ENCODE measurements around the gene RIT2.

RIT2 gene

DNA sequence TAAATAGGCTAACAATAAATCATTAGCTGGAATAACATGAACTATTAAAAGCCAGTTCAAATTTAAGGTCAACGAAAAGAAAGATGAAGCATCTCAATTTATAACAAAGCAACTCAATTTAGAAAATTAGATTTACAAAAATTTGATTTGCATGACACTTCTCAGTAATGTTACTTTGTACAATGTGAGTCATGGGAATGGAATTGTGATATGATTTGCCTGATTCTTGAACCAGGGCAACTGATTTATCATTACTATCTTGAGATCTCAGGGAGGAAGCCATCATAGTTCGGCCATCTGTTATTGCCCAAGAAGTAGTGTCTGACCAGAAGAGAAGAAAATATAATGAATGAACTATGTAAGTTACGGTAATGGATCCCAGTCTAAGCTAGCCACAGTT, 193.1 kb downstream of the RIT2 start:
- DNase-seq = no peak

DNA sequence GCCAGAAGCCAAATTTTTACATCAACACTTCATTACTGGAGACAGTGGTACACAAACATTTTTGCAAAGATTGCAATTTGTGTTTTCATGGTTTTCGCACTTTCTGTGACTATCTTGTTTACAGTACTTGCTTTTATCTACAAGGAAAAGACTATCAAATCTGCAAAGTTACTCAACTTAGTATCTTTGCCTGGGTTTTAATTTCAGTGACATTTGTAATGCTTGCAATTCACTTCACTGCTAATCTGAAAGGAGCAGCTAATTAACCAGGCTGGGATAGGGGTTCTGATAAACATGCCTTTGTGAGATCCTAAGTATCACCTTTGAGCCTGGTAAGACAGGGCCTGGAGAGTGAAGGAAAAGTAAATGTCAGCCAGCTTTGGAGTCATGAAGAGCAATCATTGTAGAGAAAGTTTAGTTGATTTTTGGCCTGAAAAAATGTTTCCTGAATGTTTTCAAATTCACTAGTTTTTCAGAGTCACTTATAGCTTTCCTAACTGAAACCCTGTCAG, 194.2 kb downstream of the RIT2 start:
- no peak for DNase-seq

DNA sequence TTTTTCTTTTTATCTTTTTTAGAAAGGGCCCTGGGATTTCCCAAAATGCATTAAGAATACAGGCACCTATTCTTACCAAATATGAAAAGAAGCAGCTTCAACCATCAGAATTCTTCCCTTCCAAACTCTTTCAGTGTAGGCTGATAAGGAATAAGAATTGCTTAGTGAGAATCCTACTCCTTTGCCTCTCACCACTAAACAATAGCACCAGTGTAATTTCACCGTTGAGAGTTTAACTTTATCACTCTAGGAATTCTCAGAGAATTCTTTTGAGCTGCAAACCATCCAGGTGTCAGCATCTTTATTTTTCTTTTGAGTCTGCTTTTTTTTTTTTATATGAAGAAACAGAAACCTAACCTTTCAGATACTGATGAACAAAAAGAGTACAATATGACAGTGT, 194.9 kb downstream of the RIT2 start:
- no peak for DNase-seq

DNA sequence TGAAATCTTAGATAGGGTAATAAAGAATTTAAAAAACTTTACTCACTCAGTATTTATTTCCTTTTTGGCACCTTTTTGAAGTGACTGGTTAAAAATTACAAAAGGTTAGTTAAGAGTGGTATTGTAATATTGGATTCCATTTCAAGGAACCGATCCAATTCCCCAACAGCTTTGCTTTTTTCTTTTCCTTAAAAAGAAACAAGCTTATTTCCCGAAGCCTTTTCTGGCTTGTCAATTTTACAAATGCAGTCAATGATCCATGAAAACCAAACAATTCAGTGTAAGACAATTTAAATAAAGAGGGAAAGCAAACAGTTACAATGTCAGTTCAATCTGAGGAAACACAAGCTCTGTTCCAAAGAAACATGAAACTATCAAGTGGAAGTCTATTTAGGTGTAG, 200.2 kb downstream of the RIT2 start:
- no peak for DNase-seq

DNA sequence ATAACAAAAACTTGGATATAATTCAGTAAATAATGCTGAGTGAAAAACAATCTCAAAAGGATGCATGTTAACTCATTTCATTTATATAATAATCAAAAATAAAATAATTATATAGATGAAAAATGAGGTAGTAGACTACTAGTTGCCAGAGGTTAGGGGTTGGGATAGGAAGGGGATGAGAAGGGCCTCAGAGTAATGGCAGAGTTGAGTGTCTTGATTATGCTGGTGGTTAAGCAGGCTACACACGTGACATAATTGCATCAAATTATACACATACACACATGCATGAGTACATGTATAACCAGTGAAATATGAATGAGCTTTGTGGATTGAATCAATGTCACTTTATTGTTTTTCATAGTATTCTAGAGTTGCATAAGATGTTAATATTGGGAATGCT, 201.0 kb downstream of the RIT2 start:
- no peak for DNase-seq

DNA sequence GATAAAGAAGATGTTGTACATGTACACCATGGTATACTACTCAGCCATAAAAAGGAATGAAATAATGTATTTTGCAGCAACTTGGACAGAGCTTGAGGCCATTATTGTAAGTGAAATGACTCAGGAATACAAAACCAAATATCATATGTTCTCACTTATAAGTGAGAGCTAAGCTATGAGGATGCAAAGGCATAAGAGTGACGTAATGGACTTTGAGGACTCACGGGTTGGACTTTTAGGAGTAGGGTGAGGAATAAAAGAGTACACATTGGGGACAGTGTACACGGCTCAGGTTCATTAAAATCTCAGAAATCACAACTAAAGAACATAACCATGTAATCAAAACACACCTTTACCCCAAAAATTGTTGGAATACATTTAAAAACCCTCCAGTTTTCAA, 206.4 kb downstream of the RIT2 start:
- DNase-seq = no peak

DNA sequence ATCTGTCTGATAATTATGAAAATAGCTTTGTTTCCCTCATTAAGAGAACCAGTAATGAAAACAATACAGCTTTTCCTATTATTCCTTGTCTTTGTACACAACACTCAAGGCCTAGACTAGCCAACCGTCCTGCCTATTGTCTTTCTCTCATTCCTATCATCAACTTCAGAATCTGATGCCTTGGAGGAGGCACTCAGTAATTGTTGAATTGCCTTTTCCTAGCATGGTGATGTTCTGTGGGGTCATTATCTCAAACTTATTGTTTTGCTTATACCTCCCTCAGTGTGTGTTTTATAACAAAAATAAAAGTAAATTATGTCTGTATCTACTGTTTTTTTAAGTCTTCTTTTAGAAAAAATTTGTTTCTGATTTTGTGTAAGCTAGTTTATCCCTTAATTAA, 208.7 kb downstream of the RIT2 start:
- DNase-seq = no peak

DNA sequence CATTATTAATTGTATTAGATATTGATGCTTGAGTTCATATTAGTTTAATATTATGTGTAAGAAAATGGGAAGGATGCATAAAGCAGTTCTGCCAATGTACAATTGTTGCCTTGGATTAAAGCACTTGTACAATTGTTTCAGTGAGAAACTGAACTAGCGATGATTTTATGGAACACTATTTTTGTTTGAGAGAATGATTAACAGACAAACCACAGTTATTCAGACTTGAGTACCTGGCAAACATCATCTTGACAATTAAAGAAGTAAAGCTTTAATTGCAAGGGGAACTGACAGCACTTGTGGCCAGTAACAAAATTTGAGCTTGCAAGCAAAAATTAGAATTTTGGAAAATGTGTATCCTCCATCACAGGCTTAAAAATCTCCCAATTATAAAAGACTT, 214.3 kb downstream of the RIT2 start:
- no peak for DNase-seq

DNA sequence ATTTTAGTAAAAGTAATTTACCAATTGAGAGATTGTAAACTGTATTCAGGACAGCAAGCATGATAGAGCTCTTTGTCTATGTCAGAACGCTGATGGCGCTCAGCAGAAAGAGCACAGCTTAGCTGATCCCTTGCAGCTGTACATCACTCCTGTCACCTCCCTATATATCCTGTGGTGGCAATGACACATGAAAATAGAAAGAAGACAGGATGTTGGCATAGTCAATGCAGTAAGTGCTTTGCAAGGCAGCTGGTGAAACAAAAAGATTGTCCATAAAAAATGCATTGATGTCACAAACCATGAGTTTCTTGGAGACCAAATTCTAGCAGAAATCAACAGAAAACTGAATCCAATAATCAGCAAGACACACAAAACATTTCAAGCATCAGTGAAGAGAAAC, 221.5 kb downstream of the RIT2 start:
- no peak for DNase-seq

DNA sequence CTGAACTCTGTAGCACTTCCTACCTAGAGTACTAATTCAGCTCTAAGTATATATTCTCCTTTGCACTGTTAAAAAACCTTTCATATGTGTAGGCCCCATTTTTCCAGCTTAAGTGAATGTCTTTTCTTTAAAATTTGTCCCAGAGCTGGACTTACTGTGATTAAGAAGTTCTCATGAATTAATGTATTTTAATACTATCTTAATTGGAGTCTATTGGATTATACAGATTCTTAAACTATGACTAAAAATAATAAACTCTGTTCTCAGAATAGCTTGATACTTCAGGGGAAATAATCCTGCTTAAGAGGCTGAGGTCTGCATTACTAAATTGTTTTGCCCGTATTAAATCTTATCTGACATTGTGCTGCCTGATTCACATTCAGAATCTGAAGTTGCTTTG, 223.3 kb downstream of the RIT2 start:
- DNase-seq = no peak

DNA sequence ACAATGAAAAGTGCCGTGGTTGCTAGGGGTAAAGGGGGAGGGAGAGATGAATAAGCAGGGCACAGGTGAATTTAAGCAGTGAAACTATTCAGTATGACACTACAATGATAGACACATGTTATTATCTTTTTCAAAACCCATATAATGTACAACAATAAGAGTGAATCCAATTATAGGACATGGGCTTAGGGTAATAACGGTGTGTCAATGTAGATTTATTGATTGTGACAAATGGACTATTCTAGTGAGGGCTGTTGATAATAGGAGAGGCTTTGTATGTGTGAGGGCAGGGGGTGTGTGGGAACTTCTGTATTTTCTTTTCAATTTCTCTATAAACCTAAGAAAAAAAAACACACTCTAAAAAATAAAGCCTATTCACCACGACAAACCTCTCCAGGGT, 223.8 kb downstream of the RIT2 start:
- DNase-seq = no peak

DNA sequence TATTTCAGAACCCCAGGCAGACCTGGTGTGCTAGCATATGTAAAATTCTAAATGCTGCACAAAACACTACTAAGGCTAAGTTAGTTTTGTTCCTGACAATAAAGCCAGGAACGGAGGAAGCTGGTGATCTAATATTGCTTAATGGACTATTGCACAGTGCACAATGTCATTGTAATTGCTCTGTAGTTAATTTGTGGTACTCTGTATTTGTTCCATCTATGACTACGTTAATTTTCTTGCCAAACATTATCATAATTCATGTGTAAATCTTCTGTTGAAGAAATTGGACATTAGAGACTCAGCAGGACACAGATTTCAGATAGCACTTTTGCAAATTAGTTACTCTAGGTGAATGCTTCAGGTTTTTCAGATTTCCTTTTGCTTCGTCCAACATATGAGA, 232.3 kb downstream of the RIT2 start:
- no peak for DNase-seq

DNA sequence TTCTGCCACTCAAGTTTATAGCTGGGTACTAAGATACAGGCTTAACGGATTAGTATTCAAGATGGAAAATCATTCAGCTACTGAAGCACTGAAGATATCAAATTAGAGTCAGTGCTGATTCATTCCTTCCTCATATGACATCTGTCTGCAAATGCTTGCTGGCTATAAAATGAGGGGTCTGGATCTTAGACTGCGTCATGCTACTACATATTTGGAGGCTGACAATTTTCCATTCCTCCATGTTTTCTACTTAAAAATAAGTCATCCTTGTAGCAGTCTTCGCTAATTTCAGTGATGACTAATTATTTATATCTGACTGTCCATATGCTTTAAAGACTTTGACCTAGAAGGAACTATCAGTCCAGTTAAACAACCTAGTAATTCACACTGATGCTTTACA, 233.4 kb downstream of the RIT2 start:
- DNase-seq = no peak

DNA sequence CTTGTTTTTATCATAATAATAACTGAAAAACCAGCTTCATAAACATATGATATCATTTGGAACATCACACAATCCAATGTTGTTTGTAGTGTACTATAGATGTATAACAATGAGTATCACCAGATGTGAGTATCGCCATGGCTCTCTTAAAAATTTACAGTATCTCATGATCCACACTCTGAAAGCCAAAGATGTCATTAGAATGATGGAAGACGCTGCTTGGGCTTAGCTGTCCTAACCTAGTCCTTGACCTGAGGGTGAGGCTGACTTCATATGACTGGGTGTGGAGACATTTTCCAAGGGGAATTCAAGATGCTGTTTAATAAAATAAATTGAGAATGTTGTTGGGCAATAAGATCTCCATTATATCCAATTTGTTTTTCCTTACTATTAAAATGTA, 242.6 kb downstream of the RIT2 start:
- DNase-seq = no peak

DNA sequence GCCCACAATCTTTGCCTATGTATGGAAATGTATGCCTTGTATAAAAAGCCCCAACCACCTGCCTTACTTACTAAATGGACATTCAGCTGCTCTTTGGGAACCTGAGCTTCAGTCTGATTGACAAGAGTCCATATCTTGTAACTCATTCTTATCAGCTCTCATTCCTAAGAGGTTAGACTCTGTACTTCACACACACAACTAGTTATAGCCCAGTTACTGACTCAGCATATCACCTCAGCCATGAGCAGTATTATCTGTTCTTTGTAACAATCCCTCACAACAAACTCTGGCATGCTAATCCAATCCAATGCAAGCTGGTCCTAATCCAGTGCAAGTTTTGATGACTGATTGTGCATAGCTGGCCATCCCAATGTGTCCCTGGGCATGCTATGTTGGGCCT, 250.6 kb downstream of the RIT2 start:
- DNase-seq = no peak

DNA sequence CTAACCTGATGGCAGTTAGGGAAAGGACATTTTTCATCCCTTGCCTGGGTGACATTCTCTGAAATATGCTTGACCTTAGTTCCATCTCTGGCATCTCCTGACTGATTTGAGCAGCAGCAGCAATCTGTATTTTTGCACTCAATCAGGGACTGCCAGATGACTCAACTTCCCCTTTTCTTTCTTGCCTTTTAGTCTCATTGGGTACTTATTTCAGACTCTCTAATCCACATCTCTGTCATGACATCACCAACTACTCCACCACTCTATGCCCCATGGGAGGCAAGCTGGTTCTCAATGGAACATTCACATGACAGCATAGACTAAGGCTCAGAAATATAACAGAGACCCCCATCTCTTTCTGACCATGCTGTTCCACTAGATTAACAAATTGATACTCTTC, 254.2 kb downstream of the RIT2 start:
- no peak for DNase-seq

DNA sequence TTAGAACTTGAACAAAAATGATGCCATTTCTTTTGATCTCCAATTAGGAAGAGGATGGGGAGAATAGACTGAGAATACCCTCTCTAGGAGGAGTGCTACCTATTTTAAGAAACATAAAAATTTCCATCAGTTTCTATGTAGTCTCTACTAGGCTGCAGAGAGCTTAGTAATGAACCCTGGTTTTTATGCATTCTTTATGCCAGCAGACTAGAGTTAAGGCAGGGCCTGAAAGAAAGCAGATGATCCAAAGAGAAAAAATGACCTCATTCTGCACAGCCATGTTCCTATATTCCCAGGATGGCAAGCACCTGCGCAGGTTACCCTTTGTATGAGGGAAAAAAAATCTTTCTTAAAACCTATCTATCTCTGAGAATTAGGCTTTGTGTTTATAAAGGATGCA, 254.9 kb downstream of the RIT2 start:
- DNase-seq = no peak

DNA sequence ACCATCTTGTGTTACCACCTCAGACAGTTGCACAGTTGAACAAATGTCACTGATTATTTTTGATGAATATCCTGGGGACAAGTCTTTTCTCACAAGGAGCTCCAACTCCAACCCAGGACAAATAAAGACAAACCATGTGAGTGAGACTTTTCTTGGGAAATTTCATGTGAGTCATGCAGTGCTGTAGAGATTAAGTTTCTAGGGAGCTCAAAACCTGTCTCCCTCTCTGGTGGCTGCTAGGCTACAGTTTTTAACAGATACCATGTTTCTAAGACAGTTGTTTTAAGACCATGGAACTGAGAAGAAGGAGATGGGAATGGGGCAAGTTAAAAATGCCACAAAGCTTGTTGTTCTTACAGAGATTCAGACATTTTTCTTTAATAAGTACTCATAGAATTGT, 255.5 kb downstream of the RIT2 start:
- DNase-seq = no peak

DNA sequence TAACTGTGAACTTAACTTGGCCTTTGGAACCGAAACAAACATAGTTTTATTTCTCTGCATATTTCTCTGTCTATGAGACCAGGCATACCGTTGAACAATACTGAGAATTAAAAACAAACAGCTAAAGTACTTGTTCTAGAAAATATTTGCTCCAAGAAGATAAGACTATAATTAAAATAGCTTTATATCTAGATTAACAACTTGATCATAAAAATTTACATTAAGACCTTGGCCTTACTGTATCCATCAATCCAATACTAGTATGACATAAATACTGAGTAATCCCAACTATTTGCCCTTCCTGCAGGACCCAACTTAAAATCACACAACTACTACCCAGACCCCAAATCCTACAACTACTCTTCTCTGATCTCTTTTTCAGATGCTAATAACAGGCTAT, 260.9 kb downstream of the RIT2 start:
- no peak for DNase-seq

DNA sequence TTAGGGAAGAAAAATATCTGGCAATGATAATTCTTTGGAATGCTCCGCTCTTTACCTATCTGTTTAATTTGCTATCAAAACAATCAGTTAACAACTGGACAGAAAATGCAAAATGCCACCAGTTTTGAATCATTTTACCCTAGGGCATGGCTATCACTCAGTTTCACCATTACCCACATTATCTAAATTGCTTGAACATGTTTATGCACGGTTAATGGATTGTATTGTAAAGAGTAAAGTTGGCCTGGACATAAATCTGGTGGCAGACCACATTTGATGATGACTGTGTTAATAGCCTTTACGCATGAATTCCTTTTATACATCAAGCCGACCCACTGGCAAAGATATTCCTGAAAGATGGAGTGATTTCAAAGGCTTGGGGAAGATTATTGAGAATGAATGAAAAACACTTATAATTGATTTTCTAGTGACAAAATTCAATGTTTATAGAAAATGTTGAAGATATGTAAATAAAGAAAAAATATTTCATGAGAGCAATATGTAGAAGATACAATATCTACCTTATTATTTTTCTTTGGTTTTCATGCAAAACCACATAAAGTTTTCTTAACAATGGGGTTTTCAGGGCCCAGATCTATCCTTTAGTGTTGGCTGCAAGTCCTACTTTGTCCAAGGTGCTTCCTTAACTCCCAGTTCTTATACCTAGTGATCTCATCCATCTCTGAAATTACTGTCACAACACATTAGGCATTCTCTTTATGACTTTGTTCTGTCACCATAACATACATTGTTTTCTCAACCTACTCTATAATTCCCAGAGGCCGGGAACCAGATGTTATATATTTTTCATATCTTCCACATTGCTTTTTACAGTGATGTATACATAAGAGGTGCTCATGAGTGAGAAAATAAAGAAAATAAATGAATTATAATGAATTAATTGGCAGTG, 265.1 kb downstream of the RIT2 start:
- DNase-seq = no peak

DNA sequence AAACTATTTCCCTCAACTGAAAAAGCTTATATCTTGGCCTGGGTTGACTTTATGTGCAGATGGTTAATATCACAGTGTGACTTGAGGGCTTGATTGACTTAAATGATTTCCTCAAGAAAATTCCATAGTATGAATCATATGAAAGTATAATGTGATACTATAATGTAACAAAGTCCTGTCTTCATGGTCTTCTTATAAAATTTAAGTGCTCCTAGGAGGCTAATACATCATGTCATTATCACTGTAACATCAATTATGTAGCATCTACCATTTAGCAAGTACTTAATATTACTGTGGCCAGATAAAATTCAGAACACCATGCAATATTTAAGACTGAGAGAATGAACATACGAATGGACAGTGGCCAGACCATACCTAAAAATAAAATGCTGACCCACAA, 276.1 kb downstream of the RIT2 start:
- DNase-seq = no peak

DNA sequence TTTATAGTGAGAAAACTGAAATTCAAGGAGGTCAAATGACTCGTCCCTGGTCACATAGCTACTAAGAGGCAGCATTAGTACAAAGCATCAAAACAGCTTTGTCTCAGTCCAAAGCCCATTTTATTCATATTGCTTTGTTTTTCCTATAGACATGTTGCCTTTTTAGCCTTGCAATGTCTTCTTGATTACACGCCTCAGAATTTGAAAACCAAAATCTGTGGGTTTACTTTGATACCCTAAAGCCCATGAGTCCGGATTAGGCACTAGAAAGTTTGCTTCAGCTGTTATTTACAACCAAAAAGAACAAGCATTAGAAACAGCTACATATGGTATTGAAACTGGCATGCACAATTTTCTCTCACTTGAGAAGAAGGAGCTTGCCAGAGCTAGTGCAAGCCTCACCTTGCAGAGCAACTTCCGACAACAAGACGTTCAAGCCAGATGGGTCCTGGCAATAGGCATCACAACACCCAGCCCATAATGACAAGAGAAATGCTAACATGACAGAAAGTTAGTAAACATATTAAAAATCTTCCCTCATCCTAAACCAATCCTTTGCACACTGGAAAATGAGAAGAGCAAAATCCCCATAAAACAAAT, 276.8 kb downstream of the RIT2 start:
- DNase-seq = no peak

DNA sequence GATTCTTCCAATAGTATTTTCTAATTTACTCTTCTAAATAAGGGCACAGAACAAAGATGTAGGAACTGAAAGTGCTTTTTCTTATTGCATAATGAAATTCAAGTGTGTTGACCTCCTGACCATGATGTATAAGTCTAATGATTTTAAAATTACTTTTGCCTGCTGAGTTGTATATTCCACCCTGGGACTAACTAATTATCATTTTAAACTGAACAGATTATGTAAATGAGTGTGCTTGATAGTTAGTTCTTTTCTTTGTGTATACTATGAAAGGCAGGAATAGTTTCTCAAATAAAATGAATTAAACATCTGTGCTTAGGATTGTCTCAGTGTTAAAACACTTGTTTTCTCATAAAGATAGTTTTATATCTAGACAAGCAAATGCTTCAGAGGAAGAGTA, 284.5 kb downstream of the RIT2 start:
- no peak for DNase-seq

DNA sequence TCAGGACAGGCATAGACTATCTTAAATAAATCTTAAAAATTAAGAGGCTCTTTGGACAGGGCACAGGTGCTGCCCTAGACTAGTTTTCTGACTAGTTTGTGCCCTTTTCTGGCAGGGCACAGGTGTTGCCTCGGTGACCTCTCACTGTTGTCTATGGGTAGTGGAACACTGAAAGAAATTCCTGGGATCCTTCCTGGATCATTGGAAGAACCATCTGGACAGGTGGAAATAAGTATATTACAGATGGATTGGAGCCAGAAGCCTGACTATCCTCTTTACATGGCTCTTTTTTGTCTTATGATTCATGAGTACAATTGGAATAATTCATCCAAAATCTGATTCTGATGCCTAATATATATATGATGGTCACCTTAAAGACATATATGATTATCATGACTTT, 286.6 kb downstream of the RIT2 start:
- no peak for DNase-seq
